WTC11 (cell line): ENCODE measurements around the gene MCM3AP. TPM values are rescaled to one million over a fixed set of nuclear protein-coding genes. Genes with fewer than 3 reads are reported as not detected.

Source experiments
- ATAC-seq: fragments of 200-7000 bp; cut with Tn5 transposase; 2 replicates; pipeline ENCODE4 v1.10.0; 2021; ENCODE audit warnings: mild to moderate bottlenecking, moderate library complexity
- CTCF ChIA-PET: fragments of 300-600 bp; sonication (Branson Sonifier 250); formaldehyde crosslinking; loops from one replicate; lab custom pipeline; 2021; ENCODE audit warnings: antibody characterized with exemption; lab: Charles Lee
- POLR2A ChIA-PET: fragments of 350-600 bp; sonication (Branson Sonifier 250); formaldehyde crosslinking; loops from one replicate; lab custom pipeline; 2021; ENCODE audit warnings: antibody characterized with exemption; lab: Charles Lee
- DNase-seq: peaks from one replicate; pipeline ENCODE4 v3.0.0; 2021; ENCODE audit warnings: low spot score
- H3K27ac Mint-ChIP-seq: 2 replicates; pipeline ENCODE4 v1.8.0; 2021; ENCODE audit warnings: mixed read lengths
- H3K27me3 Mint-ChIP-seq: 2 replicates; pipeline ENCODE4 v1.8.0; 2021; ENCODE audit warnings: low read depth, mild to moderate bottlenecking, moderate library complexity, mixed read lengths
- H3K36me3 Mint-ChIP-seq: 2 replicates; pipeline ENCODE4 v1.8.0; 2021; ENCODE audit warnings: mixed read lengths
- H3K4me1 Mint-ChIP-seq: 2 replicates; pipeline ENCODE4 v1.8.0; 2022; ENCODE audit warnings: mixed read lengths
- H3K4me3 Mint-ChIP-seq: 2 replicates; pipeline ENCODE4 v1.8.0; 2021; ENCODE audit warnings: mild to moderate bottlenecking, moderate library complexity, mixed read lengths
- H3K9me3 Mint-ChIP-seq: 2 replicates; pipeline ENCODE4 v1.8.0; 2021; ENCODE audit warnings: mixed read lengths
- ATF1 ChIP-seq: sonication (generic); formaldehyde crosslinking; IDR thresholded peaks from 2 replicates; pipeline ENCODE4 v1.8.1; 2023; ENCODE audit warnings: mild to moderate bottlenecking, moderate library complexity, missing genetic modification reagents
- FOXJ3 ChIP-seq: sonication (generic); formaldehyde crosslinking; IDR thresholded peaks from 2 replicates; pipeline ENCODE4 v1.9.0; 2021; ENCODE audit warnings: missing genetic modification reagents, mild to moderate bottlenecking, borderline replicate concordance
- HMGA2 ChIP-seq: fragments of 250-450 bp; sonication (Bioruptor Pico); IDR thresholded peaks from 2 replicates; pipeline ENCODE4 v1.4.0; 2021; ENCODE audit warnings: mild to moderate bottlenecking, moderate library complexity
- JAZF1 ChIP-seq: fragments of 250-450 bp; sonication (Bioruptor Pico); IDR thresholded peaks from 2 replicates; pipeline ENCODE4 v1.9.0; 2021; ENCODE audit warnings: moderate library complexity, mild to moderate bottlenecking, inconsistent platforms
- MXD4 ChIP-seq: fragments of 250-450 bp; sonication (Bioruptor Pico); IDR thresholded peaks from 2 replicates; pipeline ENCODE4 v1.8.0; 2021; ENCODE audit warnings: mild to moderate bottlenecking, moderate library complexity, borderline replicate concordance
- MYBL2 ChIP-seq: sonication (generic); formaldehyde crosslinking; IDR thresholded peaks from 2 replicates; pipeline ENCODE4 v1.8.1; 2023; ENCODE audit warnings: mild to moderate bottlenecking, moderate library complexity, missing genetic modification reagents
- NR1H2 ChIP-seq: sonication (generic); formaldehyde crosslinking; IDR thresholded peaks from 2 replicates; pipeline ENCODE4 v1.9.0; 2021; ENCODE audit warnings: mild to moderate bottlenecking, moderate library complexity, missing genetic modification reagents
- OVOL2 ChIP-seq: fragments of 250-450 bp; sonication (Bioruptor Pico); IDR thresholded peaks from 2 replicates; pipeline ENCODE4 v1.9.0; 2021; ENCODE audit warnings: mild to moderate bottlenecking, borderline replicate concordance
- SOX15 ChIP-seq: fragments of 250-450 bp; sonication (Bioruptor Pico); IDR thresholded peaks from 2 replicates; pipeline ENCODE4 v1.9.0; 2021; ENCODE audit warnings: mild to moderate bottlenecking
- TEAD4 ChIP-seq: sonication (generic); formaldehyde crosslinking; IDR thresholded peaks from 2 replicates; pipeline ENCODE4 v1.8.0; 2022; ENCODE audit warnings: mild to moderate bottlenecking, missing genetic modification reagents
- ZNF263 ChIP-seq: sonication (generic); formaldehyde crosslinking; IDR thresholded peaks from 2 replicates; pipeline ENCODE4 v1.8.1; 2022; ENCODE audit warnings: low read depth, mild to moderate bottlenecking, moderate library complexity, missing genetic modification reagents
- ZNF671 ChIP-seq: fragments of 250-450 bp; sonication (Bioruptor Pico); IDR thresholded peaks from 2 replicates; pipeline ENCODE4 v1.8.0; 2021; ENCODE audit warnings: mild to moderate bottlenecking
- total RNA-seq: library from RNA; stranded (reverse); gene quantifications from 3 replicates; pipeline ENCODE4 v1.2.3, GENCODE V29; 2021
- TF ChIP-seq, protein P1 (sequence below): sonication (generic); formaldehyde crosslinking; IDR thresholded peaks from 2 replicates; pipeline ENCODE4 v1.8.0; 2022; ENCODE audit warnings: mild to moderate bottlenecking, missing genetic modification reagents
- TF ChIP-seq, protein P2 (sequence below): fragments of 200-600 bp; IDR thresholded peaks from 2 replicates; pipeline ENCODE4 v1.8.0; 2022; ENCODE audit warnings: antibody characterized with exemption
- TF ChIP-seq, protein P3 (sequence below): fragments of 250-450 bp; sonication (Bioruptor Pico); IDR thresholded peaks from 2 replicates; pipeline ENCODE4 v1.8.0; 2021; ENCODE audit warnings: mild to moderate bottlenecking
- TF ChIP-seq, protein P4 (sequence below): sonication (generic); formaldehyde crosslinking; IDR thresholded peaks from 2 replicates; pipeline ENCODE4 v1.8.1; 2022; ENCODE audit warnings: low read depth, mild to moderate bottlenecking, moderate library complexity, missing genetic modification reagents, borderline replicate concordance

The MCM3AP gene
- total RNA-seq, 1 experiment from 2014 or later = 167 TPM

DNA sequence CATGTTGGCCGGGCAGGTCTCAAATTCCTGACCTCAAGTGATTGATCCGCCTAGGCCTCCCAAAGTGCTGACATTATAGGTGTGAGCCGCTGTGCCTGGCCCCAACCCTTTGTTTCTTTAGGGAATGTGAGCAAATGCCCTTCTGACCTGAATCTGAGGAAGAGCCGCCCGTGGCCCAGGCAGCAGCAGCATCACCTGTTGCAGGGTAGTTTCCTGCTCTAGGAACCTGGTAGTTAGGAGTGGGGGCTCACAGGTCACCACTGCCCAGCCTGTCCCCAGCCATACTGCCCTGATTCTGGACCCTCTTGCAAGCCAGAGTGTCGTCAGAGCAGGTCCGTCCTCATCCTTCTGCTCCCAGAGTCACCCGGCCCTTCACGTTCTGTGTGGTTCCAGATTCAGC is 13.8 kb upstream of the MCM3AP start:
- H3K36me3 Mint-ChIP-seq = peaks cover 41% of the 10 kb centered on the region
- no peak overlapping the region for H3K4me3 Mint-ChIP-seq
- CTCF ChIA-PET = no interaction called here

DNA sequence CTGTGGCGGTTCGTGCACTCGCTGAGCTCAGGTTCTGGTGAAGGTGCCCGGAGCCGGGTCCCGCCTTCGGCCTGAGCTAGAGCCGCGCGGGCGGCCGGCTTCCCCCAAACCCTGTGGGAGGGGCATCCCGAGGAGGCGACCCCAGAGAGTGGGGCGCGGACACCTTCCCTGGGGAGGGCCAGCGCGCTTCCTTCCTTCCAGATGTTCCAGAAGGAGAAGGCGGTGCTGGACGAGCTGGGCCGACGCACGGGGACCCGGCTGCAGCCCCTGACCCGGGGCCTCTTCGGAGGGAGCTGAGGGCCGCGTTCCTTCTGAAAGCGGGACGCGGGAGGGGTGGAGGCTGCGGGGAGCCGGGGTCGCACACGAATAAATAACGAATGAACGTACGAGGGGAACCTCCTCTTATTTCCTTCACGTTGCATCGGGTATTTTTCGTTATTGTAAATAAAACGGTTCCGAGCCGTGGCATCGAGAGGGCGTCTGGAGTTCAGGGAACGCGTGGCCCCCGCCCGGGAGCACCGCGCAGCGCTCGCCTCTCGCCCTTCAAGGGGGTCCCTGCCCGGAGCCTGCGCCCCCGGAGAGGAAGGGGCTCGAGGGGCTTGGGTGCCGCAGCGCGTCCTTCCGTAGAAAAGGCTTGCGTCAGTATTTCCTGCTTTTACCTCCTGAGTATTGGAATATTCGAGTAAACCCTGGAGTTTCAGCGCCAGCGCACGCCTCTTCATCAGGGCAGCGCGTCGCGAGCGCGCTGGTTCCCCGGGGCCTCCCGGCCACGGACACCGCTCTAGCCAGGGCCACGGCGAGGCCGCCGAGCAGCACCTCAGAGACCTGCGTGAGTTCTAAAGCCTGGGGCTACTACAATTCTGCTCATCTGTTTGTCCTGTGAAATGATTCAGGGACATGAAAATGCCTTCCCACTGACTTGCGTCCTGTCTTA is 12.2 kb upstream of the MCM3AP start:
- peak overlapping the region; percentile 65 for H3K4me3 Mint-ChIP-seq
- peak; percentile 52 for DNase-seq
- peak overlapping the region; percentile 89; the same call in 1 of the 2 replicates for H3K27ac Mint-ChIP-seq
- peaks cover 17% of the 10 kb centered on the region for H3K4me1 Mint-ChIP-seq
- TF ChIP-seq, protein P1, sequence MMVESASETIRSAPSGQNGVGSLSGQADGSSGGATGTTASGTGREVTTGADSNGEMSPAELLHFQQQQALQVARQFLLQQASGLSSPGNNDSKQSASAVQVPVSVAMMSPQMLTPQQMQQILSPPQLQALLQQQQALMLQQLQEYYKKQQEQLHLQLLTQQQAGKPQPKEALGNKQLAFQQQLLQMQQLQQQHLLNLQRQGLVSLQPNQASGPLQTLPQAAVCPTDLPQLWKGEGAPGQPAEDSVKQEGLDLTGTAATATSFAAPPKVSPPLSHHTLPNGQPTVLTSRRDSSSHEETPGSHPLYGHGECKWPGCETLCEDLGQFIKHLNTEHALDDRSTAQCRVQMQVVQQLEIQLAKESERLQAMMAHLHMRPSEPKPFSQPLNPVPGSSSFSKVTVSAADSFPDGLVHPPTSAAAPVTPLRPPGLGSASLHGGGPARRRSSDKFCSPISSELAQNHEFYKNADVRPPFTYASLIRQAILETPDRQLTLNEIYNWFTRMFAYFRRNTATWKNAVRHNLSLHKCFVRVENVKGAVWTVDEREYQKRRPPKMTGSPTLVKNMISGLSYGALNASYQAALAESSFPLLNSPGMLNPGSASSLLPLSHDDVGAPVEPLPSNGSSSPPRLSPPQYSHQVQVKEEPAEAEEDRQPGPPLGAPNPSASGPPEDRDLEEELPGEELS = 0 out of 2 replicates have a peak, but pooled peaks have one; percentile 11
- TF ChIP-seq, protein P2, sequence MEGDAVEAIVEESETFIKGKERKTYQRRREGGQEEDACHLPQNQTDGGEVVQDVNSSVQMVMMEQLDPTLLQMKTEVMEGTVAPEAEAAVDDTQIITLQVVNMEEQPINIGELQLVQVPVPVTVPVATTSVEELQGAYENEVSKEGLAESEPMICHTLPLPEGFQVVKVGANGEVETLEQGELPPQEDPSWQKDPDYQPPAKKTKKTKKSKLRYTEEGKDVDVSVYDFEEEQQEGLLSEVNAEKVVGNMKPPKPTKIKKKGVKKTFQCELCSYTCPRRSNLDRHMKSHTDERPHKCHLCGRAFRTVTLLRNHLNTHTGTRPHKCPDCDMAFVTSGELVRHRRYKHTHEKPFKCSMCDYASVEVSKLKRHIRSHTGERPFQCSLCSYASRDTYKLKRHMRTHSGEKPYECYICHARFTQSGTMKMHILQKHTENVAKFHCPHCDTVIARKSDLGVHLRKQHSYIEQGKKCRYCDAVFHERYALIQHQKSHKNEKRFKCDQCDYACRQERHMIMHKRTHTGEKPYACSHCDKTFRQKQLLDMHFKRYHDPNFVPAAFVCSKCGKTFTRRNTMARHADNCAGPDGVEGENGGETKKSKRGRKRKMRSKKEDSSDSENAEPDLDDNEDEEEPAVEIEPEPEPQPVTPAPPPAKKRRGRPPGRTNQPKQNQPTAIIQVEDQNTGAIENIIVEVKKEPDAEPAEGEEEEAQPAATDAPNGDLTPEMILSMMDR = no peak
- H3K36me3 Mint-ChIP-seq = peaks cover 35% of the 10 kb centered on the region
- ChIA-PET POLR2A (interaction anchor here (0.6 to 0.8 kb wide), 3 partner anchors 9 to 276 kb away, joined by 3 read pairs; no protein-coding TSS in a partner anchor), CTCF (interaction anchor here (0.8 to 1.4 kb wide), 5 partner anchors 18 to 234 kb away, joined by 3 to 5 read pairs (median 4); a partner anchor contains a TSS)
- peak; percentile 58 for ATAC-seq
- H3K9me3 Mint-ChIP-seq = no peaks in the 10 kb centered on the region
- peaks cover 16% of the 10 kb centered on the region for H3K27me3 Mint-ChIP-seq

More for the DNA sequence above, 13.8 kb upstream of the MCM3AP start:
- Mint-ChIP-seq H3K27ac (no peak overlapping the region), H3K27me3 (peaks cover 16% of the 10 kb centered on the region), H3K4me1 (peaks cover 17% of the 10 kb centered on the region)
- no peak for ATAC-seq
- DNase-seq = no peak
- POLR2A ChIA-PET = no interaction called here
- TF ChIP-seq HMGA2 = no peak
- no peak for TF ChIP-seq SOX15 (CRISPR knock-in tag)
- no peak for TF ChIP-seq ZNF263 (CRISPR knock-in tag)
- no peak for TF ChIP-seq ZNF671 (CRISPR knock-in tag)
- TF ChIP-seq, protein P3, sequence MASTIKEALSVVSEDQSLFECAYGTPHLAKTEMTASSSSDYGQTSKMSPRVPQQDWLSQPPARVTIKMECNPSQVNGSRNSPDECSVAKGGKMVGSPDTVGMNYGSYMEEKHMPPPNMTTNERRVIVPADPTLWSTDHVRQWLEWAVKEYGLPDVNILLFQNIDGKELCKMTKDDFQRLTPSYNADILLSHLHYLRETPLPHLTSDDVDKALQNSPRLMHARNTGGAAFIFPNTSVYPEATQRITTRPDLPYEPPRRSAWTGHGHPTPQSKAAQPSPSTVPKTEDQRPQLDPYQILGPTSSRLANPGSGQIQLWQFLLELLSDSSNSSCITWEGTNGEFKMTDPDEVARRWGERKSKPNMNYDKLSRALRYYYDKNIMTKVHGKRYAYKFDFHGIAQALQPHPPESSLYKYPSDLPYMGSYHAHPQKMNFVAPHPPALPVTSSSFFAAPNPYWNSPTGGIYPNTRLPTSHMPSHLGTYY (CRISPR knock-in tag) = no peak
- TF ChIP-seq FOXJ3 (CRISPR knock-in tag) = no peak
- no peak for TF ChIP-seq MXD4 (CRISPR knock-in tag)
- TF ChIP-seq TEAD4 (CRISPR knock-in tag) = no peak
- no peak for TF ChIP-seq ATF1
- TF ChIP-seq, protein P4, sequence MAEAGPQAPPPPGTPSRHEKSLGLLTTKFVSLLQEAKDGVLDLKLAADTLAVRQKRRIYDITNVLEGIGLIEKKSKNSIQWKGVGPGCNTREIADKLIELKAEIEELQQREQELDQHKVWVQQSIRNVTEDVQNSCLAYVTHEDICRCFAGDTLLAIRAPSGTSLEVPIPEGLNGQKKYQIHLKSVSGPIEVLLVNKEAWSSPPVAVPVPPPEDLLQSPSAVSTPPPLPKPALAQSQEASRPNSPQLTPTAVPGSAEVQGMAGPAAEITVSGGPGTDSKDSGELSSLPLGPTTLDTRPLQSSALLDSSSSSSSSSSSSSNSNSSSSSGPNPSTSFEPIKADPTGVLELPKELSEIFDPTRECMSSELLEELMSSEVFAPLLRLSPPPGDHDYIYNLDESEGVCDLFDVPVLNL (CRISPR knock-in tag) = no peak
- no peak for TF ChIP-seq OVOL2 (CRISPR knock-in tag)
- TF ChIP-seq NR1H2 = no peak
- TF ChIP-seq JAZF1 (CRISPR knock-in tag) = no peak
- TF ChIP-seq MYBL2 = no peak
- TF ChIP-seq, all 79 proteins: peak for 0
- no peaks in the 10 kb centered on the region for H3K9me3 Mint-ChIP-seq
